B cell (primary cell): ENCODE data around the gene USP7.

Source experiments
- EZH2 ChIP-seq: IDR thresholded peaks from 2 replicates; pipeline ENCODE4 v1.6.1; 2012; ENCODE audit warnings: borderline replicate concordance, low read depth, mild to moderate bottlenecking, moderate library complexity, low read length; ENCODE audit not compliant: insufficient read depth, poor library complexity, severe bottlenecking
- TF ChIP-seq, protein P1 (sequence below): fragments of 200-600 bp; IDR thresholded peaks from one replicate; pipeline ENCODE4 v1.8.0; 2022; ENCODE audit warnings: antibody characterized with exemption, mild to moderate bottlenecking

DNA sequence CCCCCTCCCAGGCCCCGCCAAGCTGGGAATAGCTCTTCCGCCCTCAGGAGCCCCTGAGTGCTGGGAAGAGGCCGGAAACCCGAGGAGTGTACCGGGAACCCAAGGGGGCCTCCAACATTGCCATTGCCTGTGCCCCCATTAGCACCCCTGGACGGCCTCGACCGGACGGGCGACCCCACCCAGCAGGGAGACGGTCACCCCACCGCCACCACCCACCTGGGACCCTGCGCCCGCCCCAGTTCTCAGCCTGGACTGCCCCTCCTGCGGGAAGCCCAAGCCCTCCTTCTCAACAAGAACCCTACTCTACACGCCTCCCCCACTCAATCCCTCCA lies 96.9 kb downstream of the USP7 start:
- TF ChIP-seq, protein P1, sequence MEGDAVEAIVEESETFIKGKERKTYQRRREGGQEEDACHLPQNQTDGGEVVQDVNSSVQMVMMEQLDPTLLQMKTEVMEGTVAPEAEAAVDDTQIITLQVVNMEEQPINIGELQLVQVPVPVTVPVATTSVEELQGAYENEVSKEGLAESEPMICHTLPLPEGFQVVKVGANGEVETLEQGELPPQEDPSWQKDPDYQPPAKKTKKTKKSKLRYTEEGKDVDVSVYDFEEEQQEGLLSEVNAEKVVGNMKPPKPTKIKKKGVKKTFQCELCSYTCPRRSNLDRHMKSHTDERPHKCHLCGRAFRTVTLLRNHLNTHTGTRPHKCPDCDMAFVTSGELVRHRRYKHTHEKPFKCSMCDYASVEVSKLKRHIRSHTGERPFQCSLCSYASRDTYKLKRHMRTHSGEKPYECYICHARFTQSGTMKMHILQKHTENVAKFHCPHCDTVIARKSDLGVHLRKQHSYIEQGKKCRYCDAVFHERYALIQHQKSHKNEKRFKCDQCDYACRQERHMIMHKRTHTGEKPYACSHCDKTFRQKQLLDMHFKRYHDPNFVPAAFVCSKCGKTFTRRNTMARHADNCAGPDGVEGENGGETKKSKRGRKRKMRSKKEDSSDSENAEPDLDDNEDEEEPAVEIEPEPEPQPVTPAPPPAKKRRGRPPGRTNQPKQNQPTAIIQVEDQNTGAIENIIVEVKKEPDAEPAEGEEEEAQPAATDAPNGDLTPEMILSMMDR = no peak
- TF ChIP-seq EZH2 = no peak
